CD4-positive, alpha-beta T cell treated with Interleukin-15 for 1 hour (primary cell): ENCODE results near the gene MEF2D.

Experiments used
- DNase-seq: peaks from one replicate; pipeline ENCODE4 v3.0.0-alpha.2; 2020

The MEF2D gene

DNA sequence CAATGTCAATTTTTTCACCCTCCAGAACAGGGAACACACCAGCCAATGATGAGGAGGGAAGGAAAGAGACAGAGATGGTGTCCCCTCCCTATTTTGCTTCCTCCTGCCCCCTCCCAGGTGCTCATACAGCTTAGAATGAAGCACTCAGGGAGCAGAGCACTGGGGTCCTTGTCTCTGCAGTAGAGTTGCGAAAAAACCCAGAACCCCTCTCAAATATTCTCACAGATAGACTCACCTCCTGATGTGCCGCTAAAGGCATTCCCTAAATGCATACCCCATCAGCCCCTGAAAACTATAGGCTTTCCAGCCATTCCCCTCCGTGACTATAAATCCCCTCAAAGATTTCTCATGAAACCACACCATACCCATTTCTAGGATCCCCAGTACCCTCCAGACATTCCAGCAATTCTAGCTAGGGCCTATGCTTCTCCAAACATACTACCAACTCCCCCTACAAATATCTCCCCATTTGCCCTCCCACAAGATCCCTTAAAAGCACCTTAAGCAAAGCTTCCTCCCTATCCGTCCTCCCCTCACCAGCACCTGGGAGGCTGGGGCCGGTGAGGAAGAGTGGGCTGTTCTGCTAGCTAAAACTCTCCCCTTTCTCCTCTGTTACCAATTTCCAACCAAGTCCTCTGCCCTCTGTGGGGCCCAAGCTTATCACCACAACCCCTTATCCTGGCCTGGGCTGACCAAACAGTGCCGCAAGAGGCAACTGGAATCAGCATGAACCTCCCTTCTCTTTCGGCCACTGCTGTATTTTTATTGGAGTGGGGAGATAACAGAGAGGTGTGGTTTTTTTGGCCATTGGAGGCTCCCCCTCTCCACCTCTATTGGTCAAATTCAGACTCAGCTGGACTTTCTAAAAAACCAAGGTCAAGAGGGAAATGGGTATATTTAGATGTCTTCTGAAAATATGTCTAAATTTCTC, 76.9 kb downstream of the MEF2D start:
- no peak for DNase-seq

- no peak for DNase-seq
Measured at GRCh38 chr1:156422602-156423091, 77.9 kb downstream of the MEF2D start.

GRCh38 chr1:156421939-156422601, 78.5 kb downstream of the MEF2D start:
- DNase-seq = no peak

DNA sequence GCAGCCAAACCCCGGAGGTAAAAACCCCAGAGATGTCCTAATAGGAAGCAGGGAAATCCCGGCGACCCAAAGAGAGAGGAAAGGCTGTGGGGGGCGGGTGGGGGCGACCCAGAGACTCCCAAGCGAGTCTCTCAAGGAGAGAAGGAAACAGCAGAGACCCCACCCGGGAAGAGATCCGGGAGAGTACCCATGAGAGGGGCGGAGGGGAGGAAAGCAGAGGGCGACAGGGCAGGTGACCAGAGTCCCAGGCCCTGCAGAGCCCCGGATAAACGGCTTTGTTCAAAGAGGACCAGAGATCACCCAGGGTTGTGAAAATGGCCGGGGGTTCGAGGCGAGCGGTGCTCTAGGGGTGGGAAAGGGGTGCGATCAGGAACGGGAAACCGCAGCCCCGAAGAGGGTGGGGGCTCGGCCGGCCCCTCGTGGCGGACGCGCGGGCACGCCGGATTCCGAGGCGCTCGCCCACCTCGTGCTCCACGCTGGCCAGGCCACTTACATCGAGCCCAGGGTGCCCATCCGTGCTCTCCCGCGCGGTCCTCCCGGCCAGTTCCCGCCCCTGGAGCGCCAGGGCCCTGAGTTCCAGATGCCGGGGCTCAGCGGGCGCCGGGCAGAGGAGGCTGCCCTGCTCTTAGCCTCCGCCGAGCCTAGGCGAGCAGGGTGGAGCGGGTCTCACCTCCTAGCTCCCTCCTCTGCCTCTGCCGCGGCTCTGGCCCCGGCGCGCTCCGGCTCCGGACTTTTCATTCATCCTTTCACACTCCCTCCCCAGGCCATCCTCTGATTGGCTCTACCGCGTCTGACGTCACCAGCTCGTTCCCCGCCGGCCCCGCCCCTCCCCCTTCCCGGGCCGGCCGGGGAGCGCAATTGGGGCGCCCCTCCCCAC, 79.3 kb downstream of the MEF2D start:
- peak; percentile 78 for DNase-seq

DNA sequence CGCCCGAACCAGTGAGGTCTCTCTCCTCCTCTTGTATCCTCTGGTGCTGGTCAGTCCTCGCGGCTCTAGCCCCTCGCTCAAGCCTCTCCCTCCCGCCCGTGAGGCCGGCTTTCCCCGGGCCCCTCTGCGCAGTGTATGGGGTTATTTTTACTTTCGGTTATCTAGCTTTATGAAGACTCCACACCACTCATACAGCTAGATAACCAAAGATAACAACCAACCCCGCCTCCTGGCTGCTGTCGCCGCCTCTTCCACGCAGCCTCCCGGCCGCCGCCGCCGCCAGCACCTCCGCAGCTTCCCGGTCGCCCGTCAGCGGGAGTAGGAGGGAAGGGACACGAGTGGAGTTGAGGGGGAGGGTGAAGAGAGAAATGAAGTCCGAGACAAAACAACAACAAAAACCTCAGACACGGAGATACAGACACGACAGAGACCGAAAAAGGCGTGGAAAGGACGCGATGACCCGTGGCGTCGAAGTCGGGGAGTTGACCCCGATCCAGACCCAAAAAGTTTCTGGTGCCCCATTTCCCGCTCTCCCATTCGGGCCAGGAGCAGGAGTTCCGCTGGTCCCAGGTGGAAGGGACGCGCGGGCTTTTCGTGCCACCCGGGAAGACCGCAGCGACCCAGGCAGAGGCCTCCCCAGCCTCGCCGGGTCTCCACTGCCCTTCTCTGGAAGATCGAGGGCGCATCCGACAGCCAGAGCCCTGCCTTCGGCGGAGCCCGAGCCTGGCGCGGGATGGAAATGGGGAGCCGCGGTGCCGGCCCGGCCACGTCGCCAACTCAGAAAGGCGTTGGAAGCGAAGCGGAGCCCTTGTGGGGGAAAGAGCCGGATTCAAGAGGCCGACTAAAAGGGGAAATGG, 80.1 kb downstream of the MEF2D start:
- DNase-seq = peak; percentile 52

DNA sequence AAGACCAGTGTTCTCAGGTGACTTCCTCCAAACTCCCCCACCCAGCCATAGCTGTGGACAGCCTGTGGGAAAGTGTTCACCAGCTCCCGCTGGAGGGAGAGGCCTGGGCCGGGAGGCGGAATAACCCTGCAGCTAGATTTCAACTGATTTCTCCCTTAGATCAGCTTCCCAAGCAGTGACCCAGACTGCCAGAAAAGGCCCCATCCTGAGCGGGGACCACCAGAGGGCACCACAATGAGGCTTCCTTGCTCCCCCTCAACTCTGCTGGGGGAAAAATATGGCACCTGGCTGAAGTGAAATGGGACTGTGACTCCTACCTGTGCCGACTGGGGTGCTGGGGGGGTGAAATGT, 80.7 kb downstream of the MEF2D start:
- peak; percentile 43 for DNase-seq

- DNase-seq = no peak
Measured at GRCh38 chr1:156418416-156419070, 82.0 kb downstream of the MEF2D start.

DNA sequence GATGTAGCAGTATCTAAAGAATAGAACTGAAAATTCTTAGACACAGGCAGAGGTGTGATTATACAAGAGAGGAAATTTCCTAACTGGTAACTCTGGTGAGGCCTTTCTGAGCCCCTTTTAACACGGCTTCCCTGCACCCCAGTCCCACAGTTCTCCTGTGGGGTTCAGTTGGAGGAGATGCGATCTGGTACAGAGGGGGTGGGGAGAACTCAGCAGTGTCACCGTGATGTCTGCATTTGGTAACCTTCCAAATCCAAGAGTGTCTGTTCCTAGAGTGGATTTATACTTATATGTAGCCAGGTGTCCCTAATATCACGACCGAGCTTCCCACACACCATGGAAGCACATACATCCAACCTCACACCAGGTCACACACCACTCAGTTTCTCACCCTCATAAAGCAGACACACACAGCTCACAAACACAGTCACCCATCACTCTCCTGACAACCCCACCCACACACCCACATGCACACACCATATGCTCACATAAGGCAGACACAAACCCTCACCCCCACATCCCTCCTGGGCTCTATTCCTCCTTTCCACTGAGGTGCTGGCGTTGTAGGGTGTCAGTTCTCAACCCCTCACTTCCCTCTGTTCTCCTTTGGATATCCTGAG, 83.1 kb downstream of the MEF2D start:
- no peak for DNase-seq

DNA sequence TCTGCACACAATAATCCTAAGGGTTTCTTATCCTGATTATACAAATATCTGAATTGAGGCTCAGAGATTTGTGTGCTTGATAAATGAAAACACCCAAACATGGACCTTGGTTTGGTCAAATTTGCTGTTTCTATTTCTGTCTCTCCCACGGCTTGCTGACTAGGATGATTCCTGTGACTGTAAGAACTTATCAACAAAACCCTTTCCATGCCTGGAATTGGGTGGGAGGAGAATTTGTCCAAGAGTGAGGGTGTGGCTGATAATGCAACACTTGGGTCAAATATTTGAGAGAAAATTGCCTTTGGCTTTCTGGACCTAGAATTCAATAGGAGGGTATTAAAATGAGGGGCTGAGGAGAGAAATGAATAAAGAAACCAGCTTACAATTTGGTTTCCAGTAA, 83.6 kb downstream of the MEF2D start:
- no peak for DNase-seq

DNA sequence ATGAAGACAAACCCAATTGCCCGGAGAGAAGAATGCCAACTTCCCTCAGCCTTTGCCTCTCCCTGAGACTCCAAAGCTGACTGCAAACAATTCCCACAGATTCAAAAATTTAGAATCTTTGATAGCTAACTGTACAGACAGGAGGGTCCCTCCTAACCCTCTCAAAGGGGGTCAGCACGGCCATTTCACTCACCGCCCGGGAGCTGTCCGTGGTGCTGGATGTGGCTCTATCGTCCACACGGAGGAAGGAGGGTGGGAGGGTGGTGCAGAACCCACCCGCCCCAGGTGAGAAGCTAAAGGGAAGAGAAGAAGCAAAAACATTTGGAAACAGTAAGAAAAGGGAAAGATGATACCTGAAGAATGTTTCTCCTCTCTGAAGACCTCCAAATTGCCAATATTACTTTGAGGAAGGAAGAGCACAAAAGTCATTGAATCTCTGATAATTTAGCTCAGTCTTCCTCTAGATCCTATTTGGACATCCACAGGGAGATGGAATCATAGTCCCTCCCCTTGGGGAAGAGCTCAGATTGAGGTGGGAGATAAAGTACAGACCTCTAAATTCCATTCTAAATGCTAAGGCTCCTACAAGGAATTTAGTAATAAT, 86.0 kb downstream of the MEF2D start:
- no peak for DNase-seq
